ENCODE results near the gene LYRM1. TPM values are rescaled to one million over a fixed set of nuclear protein-coding genes. Genes with fewer than 3 reads are reported as not detected.

LYRM1 gene
- total and polyA plus RNA-seq, 4 donors, result 27.8 to 50.5 (median 31.1) TPM

- Histone ChIP-seq H3K27ac (ENCODE audit: low read depth in 1 of 2, low read length in 1 of 2) (peak overlapping the region in 1 of 2 donors; percentile 99), H3K9me3 (ENCODE audit: control insufficient read depth in 4 of 4, insufficient read depth in 3 of 4, low read length in 3 of 4) (no peaks in the 10 kb centered on the region), H3K4me3 (no peak overlapping the region), H3K9ac (ENCODE audit: insufficient read depth in 1 of 2, low read length in 2 of 2) (peak overlapping the region in 1 of 2 donors; percentile 77), H3K36me3 (ENCODE audit: control insufficient read depth in 4 of 4, insufficient read depth in 4 of 4, low read length in 4 of 4) (peaks cover 0 to 8% (median 4%) of the 10 kb centered on the region in 4 donors), H3K27me3 (ENCODE audit: control insufficient read depth in 3 of 3, insufficient read depth in 3 of 3, low read length in 2 of 3) (no peaks in the 10 kb centered on the region), H3K4me1 (ENCODE audit: control insufficient read depth in 5 of 5, insufficient read depth in 5 of 5, low read length in 5 of 5) (peaks cover 4 to 29% (median 15%) of the 10 kb centered on the region in 5 donors)
- DNase-seq (peak in 2 of 3 donors; percentile 52 to 59), ATAC-seq (ENCODE audit: insufficient read depth, low FRiP score) (no peak)
- TF ChIP-seq, protein P1, sequence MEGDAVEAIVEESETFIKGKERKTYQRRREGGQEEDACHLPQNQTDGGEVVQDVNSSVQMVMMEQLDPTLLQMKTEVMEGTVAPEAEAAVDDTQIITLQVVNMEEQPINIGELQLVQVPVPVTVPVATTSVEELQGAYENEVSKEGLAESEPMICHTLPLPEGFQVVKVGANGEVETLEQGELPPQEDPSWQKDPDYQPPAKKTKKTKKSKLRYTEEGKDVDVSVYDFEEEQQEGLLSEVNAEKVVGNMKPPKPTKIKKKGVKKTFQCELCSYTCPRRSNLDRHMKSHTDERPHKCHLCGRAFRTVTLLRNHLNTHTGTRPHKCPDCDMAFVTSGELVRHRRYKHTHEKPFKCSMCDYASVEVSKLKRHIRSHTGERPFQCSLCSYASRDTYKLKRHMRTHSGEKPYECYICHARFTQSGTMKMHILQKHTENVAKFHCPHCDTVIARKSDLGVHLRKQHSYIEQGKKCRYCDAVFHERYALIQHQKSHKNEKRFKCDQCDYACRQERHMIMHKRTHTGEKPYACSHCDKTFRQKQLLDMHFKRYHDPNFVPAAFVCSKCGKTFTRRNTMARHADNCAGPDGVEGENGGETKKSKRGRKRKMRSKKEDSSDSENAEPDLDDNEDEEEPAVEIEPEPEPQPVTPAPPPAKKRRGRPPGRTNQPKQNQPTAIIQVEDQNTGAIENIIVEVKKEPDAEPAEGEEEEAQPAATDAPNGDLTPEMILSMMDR (IDR thresholded peaks at IDR 0.05; ENCODE audit: control extremely low read depth, extremely low read depth), result no peak
- 21 to 35% methylated on average over 5 of the region's 5 CpGs for WGBS, 2 donors
Measured at GRCh38 chr16:20899071-20899470, 1.5 kb upstream of the LYRM1 start.

DNA sequence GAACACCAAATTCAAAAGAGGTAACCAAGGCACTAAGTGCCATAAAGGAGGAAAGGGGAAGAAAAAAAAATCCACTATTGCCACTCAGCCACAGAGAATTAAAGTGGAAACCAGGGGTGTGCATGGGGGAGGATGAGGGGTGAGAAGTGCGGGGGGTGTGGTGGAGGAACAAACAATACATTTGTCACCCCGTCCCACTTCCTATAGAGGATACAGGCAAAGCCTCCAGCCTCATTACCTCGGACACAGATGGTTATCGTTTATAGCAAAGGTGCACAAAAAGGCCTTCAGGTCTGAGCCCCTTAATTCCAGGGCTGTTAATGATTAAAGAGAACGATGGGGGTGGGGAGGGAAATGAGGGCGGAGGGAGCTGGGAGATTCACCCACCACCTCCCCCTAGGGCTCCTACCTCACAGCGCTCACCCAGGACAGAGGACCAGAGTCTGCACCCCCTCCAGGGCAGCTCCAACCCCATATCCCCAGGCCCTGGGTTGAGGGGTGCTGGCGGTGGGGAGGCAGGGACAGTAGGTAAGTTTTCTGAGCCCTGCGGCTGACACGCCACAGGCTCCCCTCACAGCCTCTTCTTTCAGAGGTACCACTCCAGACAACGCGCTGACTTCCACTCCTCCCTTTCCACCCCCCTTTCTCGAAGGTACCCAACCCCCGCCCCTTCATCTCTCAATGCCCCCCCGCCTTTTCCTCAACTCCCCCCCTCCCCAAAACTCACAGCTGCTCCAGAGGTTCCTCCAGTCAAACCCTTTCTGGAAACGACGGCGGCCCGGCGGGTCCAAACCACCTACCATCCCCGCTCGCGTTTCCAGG lies 883 bp upstream of the LYRM1 start:
- H3K27me3 ChIP-seq (ENCODE audit: control insufficient read depth in 3 of 3, insufficient read depth in 3 of 3, low read length in 2 of 3), result no peaks in the 10 kb centered on the region
- peak overlapping the region; percentile 70 to 77 for H3K9ac ChIP-seq (ENCODE audit: insufficient read depth in 1 of 2, low read length in 2 of 2)
- peaks cover 0 to 8% (median 2%) of the 10 kb centered on the region in 4 donors for H3K36me3 ChIP-seq (ENCODE audit: control insufficient read depth in 4 of 4, insufficient read depth in 4 of 4, low read length in 4 of 4)
- DNase-seq (peak in 2 of 3 donors; percentile 52 to 60), ATAC-seq (ENCODE audit: insufficient read depth, low FRiP score) (no peak)
- peak overlapping the region; percentile 96 for H3K4me3 ChIP-seq
- H3K4me1 ChIP-seq (ENCODE audit: control insufficient read depth in 5 of 5, insufficient read depth in 5 of 5, low read length in 5 of 5), result peaks cover 8 to 34% (median 15%) of the 10 kb centered on the region in 5 donors
- no peaks in the 10 kb centered on the region for H3K9me3 ChIP-seq (ENCODE audit: control insufficient read depth in 4 of 4, insufficient read depth in 3 of 4, low read length in 3 of 4)
- peak overlapping the region; percentile 92 to 99 for H3K27ac ChIP-seq (ENCODE audit: low read depth in 1 of 2, low read length in 1 of 2)
- TF ChIP-seq, protein P1 (IDR thresholded peaks at IDR 0.05; ENCODE audit: control extremely low read depth, extremely low read depth), result no peak
- 0% methylated on average over 23 of the region's 23 CpGs for WGBS, 2 donors

DNA sequence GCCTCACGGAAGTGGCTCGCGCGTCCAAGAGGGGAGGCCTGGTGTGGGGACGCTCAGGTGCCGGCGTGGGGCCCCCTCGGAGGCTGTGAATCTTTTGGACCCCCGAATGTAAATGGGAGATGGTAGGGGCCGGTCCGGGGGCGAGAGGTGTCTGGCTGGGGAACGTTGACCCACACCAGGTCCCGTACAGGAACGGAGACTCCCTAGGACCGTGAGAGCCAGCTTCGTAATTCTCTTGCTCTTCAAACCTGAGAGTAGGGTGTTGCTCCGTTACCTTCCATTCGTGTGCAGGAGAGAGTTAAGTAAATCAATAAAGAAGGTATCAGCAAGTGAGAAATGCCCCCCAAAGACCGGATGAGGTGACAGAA lies 481 bp downstream of the LYRM1 start:
- no peaks in the 10 kb centered on the region for H3K27me3 ChIP-seq (ENCODE audit: control insufficient read depth in 3 of 3, insufficient read depth in 3 of 3, low read length in 2 of 3)
- peak overlapping the region; percentile 92 to 99 for H3K27ac ChIP-seq (ENCODE audit: low read depth in 1 of 2, low read length in 1 of 2)
- H3K4me3 ChIP-seq, result peak overlapping the region; percentile 72
- TF ChIP-seq, protein P1 (IDR thresholded peaks at IDR 0.05; ENCODE audit: control extremely low read depth, extremely low read depth), result no peak
- H3K9ac ChIP-seq (ENCODE audit: insufficient read depth in 1 of 2, low read length in 2 of 2), result peak overlapping the region; percentile 87 to 95
- ATAC-seq (ENCODE audit: insufficient read depth, low FRiP score) (peak; percentile 0), DNase-seq (no peak)
- H3K4me1 ChIP-seq (ENCODE audit: control insufficient read depth in 5 of 5, insufficient read depth in 5 of 5, low read length in 5 of 5), result peaks cover 9 to 46% (median 17%) of the 10 kb centered on the region in 5 donors
- peaks cover 0 to 2% (median under 1%) of the 10 kb centered on the region in 4 donors for H3K36me3 ChIP-seq (ENCODE audit: control insufficient read depth in 4 of 4, insufficient read depth in 4 of 4, low read length in 4 of 4)
- H3K9me3 ChIP-seq (ENCODE audit: control insufficient read depth in 4 of 4, insufficient read depth in 3 of 4, low read length in 3 of 4), result no peaks in the 10 kb centered on the region
- WGBS, 2 donors, result 0% methylated on average over 20 of the region's 20 CpGs

Data from lung (tissue), 12 donors.